ENCODE data around the gene ABCA3.
"Not testable (repeated sequence)": the region's sequence is repeated elsewhere in the genome, so short reads cannot be mapped to it uniquely, and the experiment has no call there.

The ABCA3 gene

GRCh38 chr16:2246301-2246885 lies 94.1 kb downstream of the ABCA3 start:
- H3K9me3 ChIP-seq (ENCODE audit: control insufficient read depth in 5 of 5, low read length in 5 of 5): no peaks in the 10 kb centered on the region
- H3K27me3 ChIP-seq (ENCODE audit: control insufficient read depth in 5 of 5, insufficient read depth in 4 of 5, low read length in 5 of 5): no peaks in the 10 kb centered on the region
- no peak overlapping the region for H3K4me3 ChIP-seq (ENCODE audit: low read depth in 1 of 5, low read length in 5 of 5)
- H3K4me1 ChIP-seq (ENCODE audit: control insufficient read depth in 5 of 5, insufficient read depth in 5 of 5, low read length in 5 of 5): peaks cover 0 to 16% (median 12%) of the 10 kb centered on the region in 5 donors
- H3K27ac ChIP-seq (ENCODE audit: low read depth, low read length): no peak overlapping the region
- H3K9ac ChIP-seq (ENCODE audit: low read length in 5 of 5): no peak overlapping the region
- peaks cover 0 to 52% (median 44%) of the 10 kb centered on the region in 5 donors for H3K36me3 ChIP-seq (ENCODE audit: control insufficient read depth in 5 of 5, insufficient read depth in 5 of 5, low read length in 5 of 5)

DNA sequence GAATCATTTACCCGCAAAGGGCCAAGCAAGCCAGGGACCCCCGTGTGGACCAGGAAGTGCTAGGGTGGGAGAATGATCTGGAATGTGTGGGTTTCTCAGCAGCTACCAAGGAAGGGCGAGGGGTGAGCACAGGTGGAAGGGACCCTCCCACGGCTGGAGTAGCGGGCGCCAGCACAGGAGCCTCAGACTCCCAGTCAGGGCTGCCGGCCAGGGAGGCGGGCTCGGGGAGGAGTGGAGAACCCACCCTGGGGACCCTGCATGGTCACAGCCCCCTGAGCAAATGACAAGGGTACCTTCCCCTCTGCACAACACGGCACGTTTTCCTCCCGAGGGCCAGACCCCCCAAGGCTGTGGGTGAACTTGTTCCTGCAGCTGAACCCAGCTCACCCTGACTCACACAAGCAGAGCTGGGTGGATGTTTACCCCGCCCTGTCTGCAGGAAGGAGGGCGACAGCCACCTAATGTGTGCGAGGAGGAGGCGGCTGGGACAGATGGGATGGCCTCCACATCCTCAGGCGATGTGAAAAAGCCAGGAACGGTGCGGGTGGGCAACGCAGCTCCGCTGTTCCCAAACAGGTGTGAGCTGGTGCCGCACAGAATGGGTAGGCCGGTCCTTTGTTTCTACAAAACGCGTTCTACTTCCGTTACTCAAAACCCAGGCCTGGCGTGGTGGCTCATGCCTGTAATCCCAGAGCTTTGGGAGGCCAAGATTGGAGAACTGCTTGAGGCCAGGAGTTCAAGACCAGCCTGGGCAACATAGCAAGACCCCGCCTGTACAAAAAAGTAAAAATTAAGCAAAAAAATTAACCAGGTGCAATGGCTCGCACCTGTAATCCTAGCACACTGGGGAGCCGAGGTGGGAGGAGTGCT lies 95.4 kb downstream of the ABCA3 start:
- no peak overlapping the region for H3K4me3 ChIP-seq (ENCODE audit: low read depth in 1 of 5, low read length in 5 of 5)

GRCh38 chr16:2244301-2244700 lies 96.2 kb downstream of the ABCA3 start:
- no peak overlapping the region for H3K4me3 ChIP-seq (ENCODE audit: low read depth in 1 of 5, low read length in 5 of 5)
- H3K36me3 ChIP-seq (ENCODE audit: control insufficient read depth in 5 of 5, insufficient read depth in 5 of 5, low read length in 5 of 5): peaks cover 0 to 59% (median 50%) of the 10 kb centered on the region in 5 donors
- no peaks in the 10 kb centered on the region for H3K27me3 ChIP-seq (ENCODE audit: control insufficient read depth in 5 of 5, insufficient read depth in 4 of 5, low read length in 5 of 5)
- H3K4me1 ChIP-seq (ENCODE audit: control insufficient read depth in 5 of 5, insufficient read depth in 5 of 5, low read length in 5 of 5): peaks cover 0 to 4% (median 0%) of the 10 kb centered on the region in 5 donors
- H3K9me3 ChIP-seq (ENCODE audit: control insufficient read depth in 5 of 5, low read length in 5 of 5): no peaks in the 10 kb centered on the region
- H3K9ac ChIP-seq (ENCODE audit: low read length in 5 of 5): no peak overlapping the region
- H3K27ac ChIP-seq (ENCODE audit: low read depth, low read length): no peak overlapping the region

More for the DNA sequence above, 95.4 kb downstream of the ABCA3 start:
- Histone ChIP-seq H3K27ac (ENCODE audit: low read depth, low read length) (no peak overlapping the region), H3K27me3 (ENCODE audit: control insufficient read depth in 5 of 5, insufficient read depth in 4 of 5, low read length in 5 of 5) (no peaks in the 10 kb centered on the region), H3K36me3 (ENCODE audit: control insufficient read depth in 5 of 5, insufficient read depth in 5 of 5, low read length in 5 of 5) (peaks cover 0 to 52% (median 44%) of the 10 kb centered on the region in 5 donors), H3K9me3 (ENCODE audit: control insufficient read depth in 5 of 5, low read length in 5 of 5) (no peaks in the 10 kb centered on the region), H3K9ac (ENCODE audit: low read length in 5 of 5) (no peak overlapping the region), H3K4me1 (ENCODE audit: control insufficient read depth in 5 of 5, insufficient read depth in 5 of 5, low read length in 5 of 5) (peaks cover 0 to 7% (median 3%) of the 10 kb centered on the region in 5 donors)

DNA sequence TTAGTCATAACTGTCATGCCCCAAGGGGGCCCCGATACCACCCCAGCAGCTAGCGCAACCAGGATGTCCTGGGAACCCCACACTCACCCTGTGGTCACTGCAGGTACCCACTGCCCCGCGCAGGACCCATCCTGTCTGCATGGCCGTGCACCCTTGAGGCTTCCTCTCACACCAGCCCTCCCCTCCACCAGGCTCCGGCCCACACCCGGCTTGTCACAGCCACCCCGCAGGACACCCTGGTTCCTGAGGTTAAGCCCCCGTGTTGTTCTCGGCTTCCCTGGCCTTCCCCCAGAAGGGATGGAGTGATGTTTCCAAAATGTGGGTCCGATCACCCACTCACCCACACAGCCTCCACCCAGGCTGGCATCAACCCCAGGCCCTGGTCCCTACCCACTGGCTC lies 96.7 kb downstream of the ABCA3 start:
- no peak overlapping the region for H3K27ac ChIP-seq (ENCODE audit: low read depth, low read length)
- H3K36me3 ChIP-seq (ENCODE audit: control insufficient read depth in 5 of 5, insufficient read depth in 5 of 5, low read length in 5 of 5): peaks cover 0 to 60% (median 50%) of the 10 kb centered on the region in 5 donors
- peaks cover 0 to 4% (median 2%) of the 10 kb centered on the region in 5 donors for H3K4me1 ChIP-seq (ENCODE audit: control insufficient read depth in 5 of 5, insufficient read depth in 5 of 5, low read length in 5 of 5)
- no peak overlapping the region for H3K4me3 ChIP-seq (ENCODE audit: low read depth in 1 of 5, low read length in 5 of 5)
- no peak overlapping the region for H3K9ac ChIP-seq (ENCODE audit: low read length in 5 of 5)
- H3K27me3 ChIP-seq (ENCODE audit: control insufficient read depth in 5 of 5, insufficient read depth in 4 of 5, low read length in 5 of 5): no peaks in the 10 kb centered on the region
- H3K9me3 ChIP-seq (ENCODE audit: control insufficient read depth in 5 of 5, low read length in 5 of 5): no peaks in the 10 kb centered on the region

- H3K27me3 ChIP-seq (ENCODE audit: control insufficient read depth in 5 of 5, insufficient read depth in 4 of 5, low read length in 5 of 5): no peaks in the 10 kb centered on the region
- H3K4me1 ChIP-seq (ENCODE audit: control insufficient read depth in 5 of 5, insufficient read depth in 5 of 5, low read length in 5 of 5): peaks cover 0 to 3% (median 0%) of the 10 kb centered on the region in 5 donors
- H3K9me3 ChIP-seq (ENCODE audit: control insufficient read depth in 5 of 5, low read length in 5 of 5): no peaks in the 10 kb centered on the region
- H3K4me3 ChIP-seq (ENCODE audit: low read depth in 1 of 5, low read length in 5 of 5): no peak overlapping the region
- peaks cover 0 to 57% (median 50%) of the 10 kb centered on the region in 5 donors for H3K36me3 ChIP-seq (ENCODE audit: control insufficient read depth in 5 of 5, insufficient read depth in 5 of 5, low read length in 5 of 5)
- no peak overlapping the region for H3K27ac ChIP-seq (ENCODE audit: low read depth, low read length)
- no peak overlapping the region for H3K9ac ChIP-seq (ENCODE audit: low read length in 5 of 5)
These were observed 97.4 kb downstream of the ABCA3 start for GRCh38 chr16:2243031-2243528.

- H3K4me3 ChIP-seq (ENCODE audit: low read depth in 1 of 5, low read length in 5 of 5): no peak overlapping the region
- H3K27me3 ChIP-seq (ENCODE audit: control insufficient read depth in 5 of 5, insufficient read depth in 4 of 5, low read length in 5 of 5): no peaks in the 10 kb centered on the region
- H3K36me3 ChIP-seq (ENCODE audit: control insufficient read depth in 5 of 5, insufficient read depth in 5 of 5, low read length in 5 of 5): peaks cover 0 to 57% (median 50%) of the 10 kb centered on the region in 5 donors
- H3K27ac ChIP-seq (ENCODE audit: low read depth, low read length): no peak overlapping the region
- H3K4me1 ChIP-seq (ENCODE audit: control insufficient read depth in 5 of 5, insufficient read depth in 5 of 5, low read length in 5 of 5): peaks cover 0 to 6% (median 2%) of the 10 kb centered on the region in 5 donors
- no peaks in the 10 kb centered on the region for H3K9me3 ChIP-seq (ENCODE audit: control insufficient read depth in 5 of 5, low read length in 5 of 5)
- no peak overlapping the region for H3K9ac ChIP-seq (ENCODE audit: low read length in 5 of 5)
These were observed 97.9 kb downstream of the ABCA3 start for GRCh38 chr16:2242598-2242997.

GRCh38 chr16:2240331-2240730 lies 100.2 kb downstream of the ABCA3 start:
- Histone ChIP-seq H3K27me3 (ENCODE audit: control insufficient read depth in 5 of 5, insufficient read depth in 4 of 5, low read length in 5 of 5) (peaks cover 0 to 15% (median 8%) of the 10 kb centered on the region in 5 donors), H3K36me3 (ENCODE audit: control insufficient read depth in 5 of 5, insufficient read depth in 5 of 5, low read length in 5 of 5) (peaks cover 0 to 48% (median 43%) of the 10 kb centered on the region in 5 donors), H3K4me1 (ENCODE audit: control insufficient read depth in 5 of 5, insufficient read depth in 5 of 5, low read length in 5 of 5) (peaks cover 0 to 23% (median 17%) of the 10 kb centered on the region in 5 donors)
- H3K9me3 ChIP-seq (ENCODE audit: control insufficient read depth in 5 of 5, low read length in 5 of 5); H3K4me3 ChIP-seq (ENCODE audit: low read depth in 1 of 5, low read length in 5 of 5); H3K9ac ChIP-seq (ENCODE audit: low read length in 5 of 5); H3K27ac ChIP-seq (ENCODE audit: low read depth, low read length): not testable (repeated sequence)

GRCh38 chr16:2238838-2239675 lies 101.5 kb downstream of the ABCA3 start:
- H3K27ac ChIP-seq (ENCODE audit: low read depth, low read length): no peak overlapping the region
- no peak overlapping the region for H3K4me3 ChIP-seq (ENCODE audit: low read depth in 1 of 5, low read length in 5 of 5)
- no peaks in the 10 kb centered on the region for H3K9me3 ChIP-seq (ENCODE audit: control insufficient read depth in 5 of 5, low read length in 5 of 5)
- H3K36me3 ChIP-seq (ENCODE audit: control insufficient read depth in 5 of 5, insufficient read depth in 5 of 5, low read length in 5 of 5): peaks cover 0 to 48% (median 42%) of the 10 kb centered on the region in 5 donors
- H3K27me3 ChIP-seq (ENCODE audit: control insufficient read depth in 5 of 5, insufficient read depth in 4 of 5, low read length in 5 of 5): peaks cover 0 to 18% (median 8%) of the 10 kb centered on the region in 5 donors
- no peak overlapping the region for H3K9ac ChIP-seq (ENCODE audit: low read length in 5 of 5)
- peaks cover 0 to 23% (median 17%) of the 10 kb centered on the region in 5 donors for H3K4me1 ChIP-seq (ENCODE audit: control insufficient read depth in 5 of 5, insufficient read depth in 5 of 5, low read length in 5 of 5)

- H3K4me3 ChIP-seq (ENCODE audit: low read depth in 1 of 5, low read length in 5 of 5): no peak overlapping the region
- no peaks in the 10 kb centered on the region for H3K9me3 ChIP-seq (ENCODE audit: control insufficient read depth in 5 of 5, low read length in 5 of 5)
- peaks cover 0 to 18% (median 8%) of the 10 kb centered on the region in 5 donors for H3K27me3 ChIP-seq (ENCODE audit: control insufficient read depth in 5 of 5, insufficient read depth in 4 of 5, low read length in 5 of 5)
- peaks cover 0 to 48% (median 42%) of the 10 kb centered on the region in 5 donors for H3K36me3 ChIP-seq (ENCODE audit: control insufficient read depth in 5 of 5, insufficient read depth in 5 of 5, low read length in 5 of 5)
- H3K4me1 ChIP-seq (ENCODE audit: control insufficient read depth in 5 of 5, insufficient read depth in 5 of 5, low read length in 5 of 5): peaks cover 0 to 23% (median 17%) of the 10 kb centered on the region in 5 donors
- H3K9ac ChIP-seq (ENCODE audit: low read length in 5 of 5): no peak overlapping the region
- H3K27ac ChIP-seq (ENCODE audit: low read depth, low read length): no peak overlapping the region
These were observed 102.2 kb downstream of the ABCA3 start for GRCh38 chr16:2238150-2238837.
